Mesothelial cell of epicardium (in vitro differentiated cells): ENCODE measurements around the gene ATXN1. TPM values are rescaled to one million over a fixed set of nuclear protein-coding genes. Genes with fewer than 3 reads are reported as not detected.
"Not testable (repeated sequence)": the region's sequence is repeated elsewhere in the genome, so short reads cannot be mapped to it uniquely, and the experiment has no call there.

ENCODE experiments used
- DNase-seq, 2 experiments: peaks; one replicate each; pipeline ENCODE4 v3.0.0; 2021; ENCODE audit warnings: low spot score in 2 of 2; ENCODE audit not compliant: unreplicated experiment in 2 of 2
- H3K27ac Mint-ChIP-seq: 2 replicates; pipeline ENCODE4 v1.8.0; 2021; ENCODE audit warnings: mixed read lengths
- H3K27me3 Mint-ChIP-seq: 2 replicates; pipeline ENCODE4 v1.8.0; 2021; ENCODE audit warnings: low read depth, mixed read lengths
- H3K36me3 Mint-ChIP-seq: 2 replicates; pipeline ENCODE4 v1.8.0; 2021; ENCODE audit warnings: mixed read lengths
- H3K4me1 Mint-ChIP-seq: 2 replicates; pipeline ENCODE4 v1.8.0; 2021; ENCODE audit warnings: mixed read lengths
- H3K4me3 Mint-ChIP-seq: 2 replicates; pipeline ENCODE4 v1.8.0; 2021; ENCODE audit warnings: mild to moderate bottlenecking, moderate library complexity, mixed read lengths
- H3K9me3 Mint-ChIP-seq: 2 replicates; pipeline ENCODE4 v1.8.0; 2021; ENCODE audit warnings: mixed read lengths
- CTCF ChIP-seq: fragments of 200-600 bp; sonication (generic); IDR thresholded peaks from one replicate; pipeline ENCODE4 v1.5.0; 2021; ENCODE audit warnings: antibody characterized with exemption; ENCODE audit not compliant: unreplicated experiment
- total RNA-seq: library from RNA; stranded (reverse); gene quantifications from 3 replicates; pipeline ENCODE4 v1.2.1, GENCODE V29; 2021

The ATXN1 gene
- total RNA-seq, 1 donor from 2014 or later, result 59.5 TPM

- peaks cover 23% of the 10 kb centered on the region for H3K4me1 Mint-ChIP-seq
- H3K27me3 Mint-ChIP-seq, result no peaks in the 10 kb centered on the region
- H3K9me3 Mint-ChIP-seq, result no peaks in the 10 kb centered on the region
- H3K36me3 Mint-ChIP-seq, result no peaks in the 10 kb centered on the region
- H3K4me3 Mint-ChIP-seq, result no peak overlapping the region
- no peak overlapping the region for H3K27ac Mint-ChIP-seq
- TF ChIP-seq CTCF, result no peak
- no peak for DNase-seq
Measured at GRCh38 chr6:16412982-16413381, 348.3 kb downstream of the ATXN1 start.

- DNase-seq, result no peak
- Mint-ChIP-seq H3K36me3 (no peaks in the 10 kb centered on the region), H3K4me3 (no peak overlapping the region), H3K4me1 (peaks cover 23% of the 10 kb centered on the region), H3K27me3 (no peaks in the 10 kb centered on the region), H3K27ac (no peak overlapping the region), H3K9me3 (no peaks in the 10 kb centered on the region)
- no peak for TF ChIP-seq CTCF
Measured at GRCh38 chr6:16412171-16412570, 349.1 kb downstream of the ATXN1 start.

GRCh38 chr6:16409531-16410441 lies 351.5 kb downstream of the ATXN1 start:
- no peaks in the 10 kb centered on the region for H3K36me3 Mint-ChIP-seq
- no peak overlapping the region for H3K27ac Mint-ChIP-seq
- H3K4me3 Mint-ChIP-seq, result no peak overlapping the region
- TF ChIP-seq CTCF, result peak; percentile 56
- peak in 1 of 2 experiments; percentile 54 for DNase-seq
- peaks cover 40% of the 10 kb centered on the region for H3K4me1 Mint-ChIP-seq
- H3K27me3 Mint-ChIP-seq, result no peaks in the 10 kb centered on the region
- no peaks in the 10 kb centered on the region for H3K9me3 Mint-ChIP-seq

GRCh38 chr6:16408766-16409165 lies 352.5 kb downstream of the ATXN1 start:
- Mint-ChIP-seq H3K27ac (no peak overlapping the region), H3K4me3 (no peak overlapping the region), H3K4me1 (peaks cover 39% of the 10 kb centered on the region), H3K36me3 (no peaks in the 10 kb centered on the region), H3K9me3 (no peaks in the 10 kb centered on the region), H3K27me3 (no peaks in the 10 kb centered on the region)
- DNase-seq, result no peak
- no peak for TF ChIP-seq CTCF

- no peak overlapping the region for H3K4me3 Mint-ChIP-seq
- no peak for DNase-seq
- H3K27ac Mint-ChIP-seq, result no peak overlapping the region
- H3K27me3 Mint-ChIP-seq, result no peaks in the 10 kb centered on the region
- no peaks in the 10 kb centered on the region for H3K9me3 Mint-ChIP-seq
- H3K4me1 Mint-ChIP-seq, result peaks cover 37% of the 10 kb centered on the region
- H3K36me3 Mint-ChIP-seq, result peaks cover 2% of the 10 kb centered on the region
- no peak for TF ChIP-seq CTCF
Measured at GRCh38 chr6:16406966-16407365, 354.3 kb downstream of the ATXN1 start.

- H3K36me3 Mint-ChIP-seq, H3K27me3 Mint-ChIP-seq, H3K27ac Mint-ChIP-seq, H3K4me3 Mint-ChIP-seq, DNase-seq, H3K9me3 Mint-ChIP-seq: not testable (repeated sequence)
- peaks cover 36% of the 10 kb centered on the region for H3K4me1 Mint-ChIP-seq
Measured at GRCh38 chr6:16406538-16406937, 354.7 kb downstream of the ATXN1 start.
